Neural cell (in vitro differentiated cells): ENCODE results near the gene SUSD2. TPM values are rescaled to one million over a fixed set of nuclear protein-coding genes. Genes with fewer than 3 reads are reported as not detected.

ENCODE experiments used
- H2AFZ ChIP-seq: fragments of 200-600, 300-800 bp; sonication (generic), shearing (Covaris generic); 2 replicates; pipeline ENCODE4 v1.6.0; 2014; ENCODE audit warnings: low read depth, mild to moderate bottlenecking, antibody characterized with exemption, low read length, moderate library complexity
- H3F3A ChIP-seq: fragments of 200-600 bp; shearing (Covaris generic); 2 replicates; pipeline ENCODE4 v1.6.1; 2016; ENCODE audit warnings: mild to moderate bottlenecking, moderate library complexity, mixed read lengths, antibody characterized with exemption, low read length; ENCODE audit not compliant: insufficient read depth, poor library complexity, severe bottlenecking
- H3K27ac ChIP-seq: fragments of 200-600, 300-800 bp; sonication (generic), shearing (Covaris generic); 2 replicates; pipeline ENCODE4 v1.5.1; 2014; ENCODE audit warnings: mild to moderate bottlenecking, low read length, moderate library complexity
- H3K27me3 ChIP-seq: fragments of 300-800, 200-600 bp; sonication (generic), shearing (Covaris generic); 2 replicates; pipeline ENCODE4 v1.6.0; 2014; ENCODE audit warnings: mild to moderate bottlenecking, low read depth, low read length, moderate library complexity; ENCODE audit not compliant: insufficient read depth
- H3K36me3 ChIP-seq: fragments of 300-800, 200-600 bp; sonication (generic), shearing (Covaris generic); 2 replicates; pipeline ENCODE4 v1.5.1; 2014; ENCODE audit warnings: mild to moderate bottlenecking, antibody characterized with exemption, low read length, moderate library complexity; ENCODE audit not compliant: insufficient read depth
- H3K4me2 ChIP-seq: fragments of 300-800, 200-600 bp; sonication (generic), shearing (Covaris generic); 2 replicates; pipeline ENCODE4 v1.6.0; 2014; ENCODE audit warnings: mild to moderate bottlenecking, low read length
- H3K4me3 ChIP-seq: fragments of 300-800, 200-600 bp; sonication (generic), shearing (Covaris generic); 2 replicates; pipeline ENCODE4 v1.5.1; 2014; ENCODE audit warnings: mild to moderate bottlenecking, low read length, moderate library complexity
- H3K79me2 ChIP-seq: fragments of 200-600 bp; shearing (Covaris generic); replicated peaks from 2 replicates; pipeline ENCODE4 v1.6.0; 2014; ENCODE audit warnings: mild to moderate bottlenecking, low read length, moderate library complexity; ENCODE audit not compliant: insufficient read depth
- H3K9ac ChIP-seq: fragments of 300-800, 200-600 bp; sonication (generic), shearing (Covaris generic); 2 replicates; pipeline ENCODE4 v1.6.1; 2016; ENCODE audit warnings: mild to moderate bottlenecking, low read length, mixed read lengths
- H3K9me2 ChIP-seq: fragments of 200-600 bp; shearing (Covaris generic); 2 replicates; pipeline ENCODE4 v1.6.1; 2016; ENCODE audit warnings: mild to moderate bottlenecking, low read length, mixed read lengths; ENCODE audit not compliant: insufficient read depth
- H3K9me3 ChIP-seq: fragments of 200-600, 300-800 bp; sonication (generic), shearing (Covaris generic); 2 replicates; pipeline ENCODE4 v1.6.1; 2016; ENCODE audit warnings: mild to moderate bottlenecking, mixed run types, low read length, moderate library complexity, mixed read lengths
- H4K20me1 ChIP-seq: fragments of 200-600 bp; shearing (Covaris generic); 2 replicates; pipeline ENCODE4 v1.6.1; 2016; ENCODE audit warnings: mild to moderate bottlenecking, mixed run types; ENCODE audit not compliant: insufficient read depth
- CTCF ChIP-seq: fragments of 450-650 bp; IDR thresholded peaks from 2 replicates; pipeline ENCODE4 v1.5.1; 2014; ENCODE audit warnings: antibody characterized with exemption, mild to moderate bottlenecking, moderate library complexity; ENCODE audit not compliant: poor library complexity, severe bottlenecking
- EP300 ChIP-seq: fragments of 450-650 bp; conservative IDR thresholded peaks from 2 replicates; pipeline ENCODE4 v1.6.1; 2014; ENCODE audit warnings: antibody characterized with exemption, mild to moderate bottlenecking, moderate library complexity; ENCODE audit not compliant: poor library complexity, severe bottlenecking
- EZH2 ChIP-seq: fragments of 200-600, 300-800 bp; shearing (Covaris generic), sonication (generic); IDR thresholded peaks from 2 replicates; pipeline ENCODE4 v1.6.1; 2014; ENCODE audit warnings: antibody characterized with exemption, low read length, borderline replicate concordance, mild to moderate bottlenecking; ENCODE audit not compliant: insufficient read depth, poor library complexity, severe bottlenecking
- MXI1 ChIP-seq: fragments of 450-650 bp; conservative IDR thresholded peaks from 2 replicates; pipeline ENCODE4 v1.6.1; 2014; ENCODE audit warnings: antibody characterized with exemption, mild to moderate bottlenecking; ENCODE audit not compliant: poor library complexity, severe bottlenecking
- POLR2AphosphoS5 ChIP-seq: IDR thresholded peaks from 2 replicates; pipeline ENCODE4 v1.6.1; 2012
- RAD21 ChIP-seq: fragments of 450-650 bp; conservative IDR thresholded peaks from 2 replicates; pipeline ENCODE4 v1.6.1; 2014; ENCODE audit warnings: antibody characterized with exemption, mild to moderate bottlenecking, moderate library complexity
- SMC3 ChIP-seq: fragments of 450-650 bp; conservative IDR thresholded peaks from 2 replicates; pipeline ENCODE4 v1.6.1; 2014; ENCODE audit warnings: antibody characterized with exemption, mild to moderate bottlenecking, moderate library complexity; ENCODE audit not compliant: poor library complexity
- TAF1 ChIP-seq: IDR thresholded peaks from 2 replicates; pipeline ENCODE4 v1.6.1; 2012; ENCODE audit warnings: low read depth
- polyA plus RNA-seq: library from polyadenylated mRNA; depleted of rRNA; stranded (reverse); fragments of >200 nt; gene quantifications from 2 replicates; pipeline ENCODE4 v1.2.3, GENCODE V29; 2014
- TF ChIP-seq, protein P1 (sequence below): IDR thresholded peaks from 2 replicates; pipeline ENCODE4 v1.6.1; 2012; ENCODE audit warnings: borderline replicate concordance

The SUSD2 gene
- polyA plus RNA-seq, 1 donor from 2014 or later, result 0.20 TPM

DNA sequence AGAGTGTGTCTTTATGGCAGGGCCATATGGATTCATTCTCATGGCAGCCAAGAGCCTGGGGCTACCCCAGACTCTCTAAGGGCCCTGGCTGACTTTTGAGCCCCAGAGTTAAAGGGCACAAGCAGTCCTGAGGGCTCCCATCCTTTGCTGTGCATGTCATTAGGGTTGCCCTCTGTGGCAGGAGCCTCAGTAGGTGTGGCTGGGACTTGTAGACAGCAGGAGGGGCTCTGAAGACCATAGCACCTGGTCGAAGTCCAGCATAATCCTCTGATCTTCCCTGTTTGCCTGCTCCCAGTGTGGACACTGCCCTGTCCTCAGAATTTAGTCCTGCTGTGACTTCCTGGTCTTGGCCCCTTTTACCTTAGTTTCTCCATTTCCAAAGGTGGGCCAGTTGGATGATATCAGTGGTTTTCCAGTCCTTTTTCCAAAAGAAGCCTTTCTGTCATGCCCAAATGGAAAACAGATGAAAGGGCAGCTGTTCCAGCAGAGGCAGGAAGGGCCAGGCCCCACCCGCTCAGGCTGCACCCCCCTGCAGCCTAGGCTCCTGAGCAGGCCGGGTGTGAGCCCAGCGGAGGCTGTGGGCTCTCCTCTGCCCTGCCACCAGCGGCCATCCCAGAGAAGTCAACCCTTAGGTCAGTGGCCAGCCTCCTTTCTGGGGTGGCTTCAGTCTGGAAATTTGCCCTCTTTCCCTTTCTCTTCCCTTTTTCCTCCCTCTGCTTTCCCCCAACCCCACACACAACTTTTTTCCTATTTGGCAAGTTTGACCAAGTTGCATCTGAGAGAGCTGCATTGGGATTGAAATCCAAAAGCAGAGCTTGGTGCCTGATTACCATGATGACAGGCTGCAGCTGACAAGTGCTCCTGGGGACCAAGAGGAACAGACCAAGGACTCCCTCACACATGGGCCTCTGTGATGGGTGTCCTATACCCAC lies 32.8 kb upstream of the SUSD2 start:
- Histone ChIP-seq H3K9me2 (no peaks in the 10 kb centered on the region), H2AFZ (no peak overlapping the region), H3K27ac (no peak overlapping the region), H3K79me2 (no peaks in the 10 kb centered on the region), H4K20me1 (no peaks in the 10 kb centered on the region), H3K4me2 (no peak overlapping the region), H3K9ac (no peak overlapping the region), H3K9me3 (no peaks in the 10 kb centered on the region), H3K4me3 (no peak overlapping the region), H3K36me3 (no peaks in the 10 kb centered on the region), H3K27me3 (no peaks in the 10 kb centered on the region), H3F3A (no peaks in the 10 kb centered on the region)
- no peak for TF ChIP-seq TAF1
- TF ChIP-seq SMC3, result no peak
- TF ChIP-seq, protein P1, sequence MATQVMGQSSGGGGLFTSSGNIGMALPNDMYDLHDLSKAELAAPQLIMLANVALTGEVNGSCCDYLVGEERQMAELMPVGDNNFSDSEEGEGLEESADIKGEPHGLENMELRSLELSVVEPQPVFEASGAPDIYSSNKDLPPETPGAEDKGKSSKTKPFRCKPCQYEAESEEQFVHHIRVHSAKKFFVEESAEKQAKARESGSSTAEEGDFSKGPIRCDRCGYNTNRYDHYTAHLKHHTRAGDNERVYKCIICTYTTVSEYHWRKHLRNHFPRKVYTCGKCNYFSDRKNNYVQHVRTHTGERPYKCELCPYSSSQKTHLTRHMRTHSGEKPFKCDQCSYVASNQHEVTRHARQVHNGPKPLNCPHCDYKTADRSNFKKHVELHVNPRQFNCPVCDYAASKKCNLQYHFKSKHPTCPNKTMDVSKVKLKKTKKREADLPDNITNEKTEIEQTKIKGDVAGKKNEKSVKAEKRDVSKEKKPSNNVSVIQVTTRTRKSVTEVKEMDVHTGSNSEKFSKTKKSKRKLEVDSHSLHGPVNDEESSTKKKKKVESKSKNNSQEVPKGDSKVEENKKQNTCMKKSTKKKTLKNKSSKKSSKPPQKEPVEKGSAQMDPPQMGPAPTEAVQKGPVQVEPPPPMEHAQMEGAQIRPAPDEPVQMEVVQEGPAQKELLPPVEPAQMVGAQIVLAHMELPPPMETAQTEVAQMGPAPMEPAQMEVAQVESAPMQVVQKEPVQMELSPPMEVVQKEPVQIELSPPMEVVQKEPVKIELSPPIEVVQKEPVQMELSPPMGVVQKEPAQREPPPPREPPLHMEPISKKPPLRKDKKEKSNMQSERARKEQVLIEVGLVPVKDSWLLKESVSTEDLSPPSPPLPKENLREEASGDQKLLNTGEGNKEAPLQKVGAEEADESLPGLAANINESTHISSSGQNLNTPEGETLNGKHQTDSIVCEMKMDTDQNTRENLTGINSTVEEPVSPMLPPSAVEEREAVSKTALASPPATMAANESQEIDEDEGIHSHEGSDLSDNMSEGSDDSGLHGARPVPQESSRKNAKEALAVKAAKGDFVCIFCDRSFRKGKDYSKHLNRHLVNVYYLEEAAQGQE, result no peak
- no peak for TF ChIP-seq POLR2AphosphoS5
- no peak for TF ChIP-seq MXI1
- TF ChIP-seq CTCF, result no peak
- no peak for TF ChIP-seq RAD21
- no peak for TF ChIP-seq EP300
- TF ChIP-seq EZH2, result no peak

GRCh38 chr22:24149198-24149590 lies 32.1 kb upstream of the SUSD2 start:
- H3K9me3 ChIP-seq, result no peaks in the 10 kb centered on the region
- H2AFZ ChIP-seq, result no peak overlapping the region
- no peak overlapping the region for H3K9ac ChIP-seq
- H4K20me1 ChIP-seq, result no peaks in the 10 kb centered on the region
- no peak overlapping the region for H3K27ac ChIP-seq
- no peak overlapping the region for H3K4me2 ChIP-seq
- no peaks in the 10 kb centered on the region for H3F3A ChIP-seq
- H3K9me2 ChIP-seq, result no peaks in the 10 kb centered on the region
- no peaks in the 10 kb centered on the region for H3K36me3 ChIP-seq
- no peaks in the 10 kb centered on the region for H3K79me2 ChIP-seq
- H3K27me3 ChIP-seq, result no peaks in the 10 kb centered on the region
- TF ChIP-seq TAF1 (no peak), RAD21 (no peak), POLR2AphosphoS5 (no peak), EZH2 (no peak), EP300 (no peak), SMC3 (no peak)
- TF ChIP-seq, protein P1, result no peak
- H3K4me3 ChIP-seq, result no peak overlapping the region
